KBM-7 (cell line): Measurements from ENCODE around the gene CTAG1A.
"Not testable (repeated sequence)": the region's sequence is repeated elsewhere in the genome, so short reads cannot be mapped to it uniquely, and the experiment has no call there.

Experiments used
- DNase-seq: peaks from one replicate; pipeline ENCODE4 v3.0.0-alpha.2; 2015
- in situ Hi-C: fragments of 300-500 bp; cut with MboI; formaldehyde crosslinking; loops from 2 replicates; pipeline ENCODE4 v1.14.3; 2020; ENCODE audit warnings: low sequenced_read_pairs, low pct_unique_long_range_greater_than_20kb, mixed read lengths

Gene CTAG1A

GRCh38 chrX:154560326-154560725 is 24.6 kb upstream of the CTAG1A start:
- DNase-seq, in situ Hi-C loops: not testable (repeated sequence)

DNA sequence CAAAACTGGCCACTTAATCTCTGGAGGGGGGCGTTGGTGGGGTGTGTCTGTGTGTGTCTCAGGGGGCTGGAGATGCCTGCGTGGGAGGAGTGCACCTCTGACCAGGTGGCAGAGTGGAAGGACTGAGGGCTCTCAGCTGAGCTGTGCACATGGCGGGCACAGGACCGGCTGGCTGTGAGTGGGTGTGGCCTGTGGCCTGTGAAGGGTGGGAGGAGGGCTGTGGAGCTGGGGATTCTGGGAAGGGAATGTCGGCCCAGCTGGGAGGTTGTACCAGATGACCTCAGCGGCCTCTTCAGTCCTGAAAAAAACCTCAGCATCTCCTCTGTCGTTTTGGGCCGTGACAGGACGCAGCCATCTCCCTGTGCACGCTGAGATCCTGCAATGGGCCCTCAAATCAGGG is 22.6 kb upstream of the CTAG1A start:
- in situ Hi-C loops, DNase-seq: not testable (repeated sequence)

- DNase-seq, in situ Hi-C loops: not testable (repeated sequence)
These were observed 14.6 kb upstream of the CTAG1A start for GRCh38 chrX:154570361-154570760.

DNA sequence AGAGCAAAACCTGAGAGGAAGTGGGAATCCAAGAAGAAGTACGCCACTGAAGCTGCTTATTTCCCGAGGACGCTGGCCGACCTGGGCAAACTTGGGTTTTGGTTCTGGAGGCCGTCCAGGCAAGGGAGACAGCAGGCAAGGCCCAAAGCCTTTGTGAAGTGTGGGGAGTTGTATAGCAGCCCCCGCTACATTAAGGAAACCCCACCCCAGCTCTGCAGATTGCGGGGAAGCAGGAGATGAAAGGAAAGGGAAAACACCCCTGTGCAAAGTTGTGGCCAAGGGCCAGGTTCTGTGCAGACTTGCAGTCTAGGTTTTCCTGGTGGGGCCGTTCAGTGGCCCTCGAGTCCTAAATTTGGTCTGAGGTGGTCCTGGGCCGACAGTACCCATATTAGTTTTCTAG is 11.9 kb upstream of the CTAG1A start:
- DNase-seq, in situ Hi-C loops: not testable (repeated sequence)

DNA sequence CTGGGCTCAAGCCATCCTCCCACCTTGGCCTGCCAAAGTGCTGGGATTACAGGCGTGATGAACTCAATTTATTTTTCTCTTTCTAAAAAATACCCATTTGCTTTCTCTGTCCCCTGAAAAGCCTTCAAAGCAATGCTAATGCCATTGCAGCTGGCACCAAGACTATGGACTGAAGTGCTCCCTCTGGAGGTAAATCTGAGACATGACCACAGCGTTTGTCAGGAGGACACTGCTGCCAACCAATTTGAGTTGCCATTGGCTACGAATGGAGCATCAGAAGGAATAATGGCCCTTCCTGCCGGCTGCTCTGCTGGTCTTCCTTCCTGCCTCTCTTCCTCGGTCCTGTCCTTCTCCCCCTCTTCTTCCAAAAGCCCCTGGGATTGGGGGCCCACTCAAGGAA is 9.9 kb upstream of the CTAG1A start:
- DNase-seq, in situ Hi-C loops: not testable (repeated sequence)

- in situ Hi-C loops, DNase-seq: not testable (repeated sequence)
These were observed 1.9 kb upstream of the CTAG1A start for GRCh38 chrX:154582994-154583393.

DNA sequence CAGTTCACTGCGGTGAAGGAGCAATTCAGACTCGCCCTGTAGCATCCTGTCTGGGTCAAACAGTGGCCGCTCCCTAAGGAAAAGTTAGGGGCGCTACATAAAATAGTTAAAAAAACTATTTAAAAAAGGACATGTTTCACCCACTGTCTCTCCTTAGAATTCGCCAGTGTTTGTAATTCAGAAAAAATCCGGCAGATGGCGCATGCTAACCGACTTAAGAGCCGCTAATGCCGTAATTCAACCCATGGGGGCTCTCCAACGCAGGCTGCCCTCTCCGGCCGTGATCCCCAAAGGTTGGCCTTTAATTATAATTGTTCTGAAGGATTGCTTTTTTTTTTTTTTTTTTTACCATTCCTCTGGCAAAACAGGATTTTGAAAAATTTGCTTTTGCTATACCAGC is 5.5 kb downstream of the CTAG1A start:
- in situ Hi-C loops, DNase-seq: not testable (repeated sequence)

DNA sequence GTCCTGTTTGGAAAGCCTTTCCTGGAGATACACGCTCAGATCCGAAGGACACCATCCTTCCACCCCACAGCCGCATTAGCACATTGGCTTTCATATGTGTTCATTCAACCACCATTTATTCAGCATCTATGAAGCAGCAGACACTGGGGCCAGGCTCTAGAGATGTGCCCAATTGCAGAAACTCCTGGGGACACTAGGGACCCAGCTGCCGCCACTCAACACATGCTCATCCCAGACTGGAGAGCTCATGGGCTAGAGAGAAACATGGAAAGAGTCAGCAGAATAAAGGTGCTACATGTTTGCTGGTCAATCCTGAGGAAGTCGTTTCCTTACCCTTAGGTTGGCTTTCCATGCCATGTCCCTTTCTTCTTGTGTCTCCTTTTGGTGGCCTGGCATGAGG is 7.6 kb downstream of the CTAG1A start:
- no peak for DNase-seq
- in situ Hi-C loops: no loop called here

- DNase-seq: no peak
- in situ Hi-C loops: no loop called here
These were observed 8.3 kb downstream of the CTAG1A start for GRCh38 chrX:154593201-154593600.

GRCh38 chrX:154594491-154594890 is 9.6 kb downstream of the CTAG1A start:
- DNase-seq: no peak
- in situ Hi-C loops: no loop called here

DNA sequence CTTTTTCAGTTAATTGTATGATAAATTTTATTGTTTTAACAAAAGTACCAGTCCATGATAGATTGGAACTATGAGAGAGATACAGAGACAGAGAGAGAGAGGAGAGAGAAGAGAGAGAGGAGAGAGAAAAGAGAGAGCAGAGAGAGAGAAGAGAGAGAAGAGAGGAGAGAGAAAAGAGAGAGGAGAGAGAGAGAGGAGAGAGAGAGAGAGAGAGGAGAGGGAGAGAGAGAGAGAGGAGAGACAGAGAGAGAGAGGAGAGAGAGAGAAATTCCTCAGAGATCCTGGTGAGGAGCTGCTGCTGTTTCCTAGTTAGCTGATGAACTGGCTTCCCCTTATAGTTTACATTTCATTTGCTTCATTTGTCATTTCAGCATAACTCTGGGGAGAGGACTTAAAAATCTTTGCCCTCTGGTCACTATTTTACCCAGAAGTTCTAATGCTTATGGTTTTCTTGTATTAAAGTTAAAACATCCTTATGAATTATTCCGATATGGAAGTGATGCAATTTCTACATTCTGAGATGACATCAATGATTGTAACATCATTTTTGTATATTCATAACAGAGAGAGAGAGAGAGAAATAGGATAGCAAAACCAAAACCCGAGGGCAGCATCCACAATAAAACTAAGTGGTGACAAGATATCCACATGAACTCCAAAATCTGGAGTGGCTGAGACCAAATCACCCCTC is 10.8 kb downstream of the CTAG1A start:
- in situ Hi-C loops: no loop called here

DNA sequence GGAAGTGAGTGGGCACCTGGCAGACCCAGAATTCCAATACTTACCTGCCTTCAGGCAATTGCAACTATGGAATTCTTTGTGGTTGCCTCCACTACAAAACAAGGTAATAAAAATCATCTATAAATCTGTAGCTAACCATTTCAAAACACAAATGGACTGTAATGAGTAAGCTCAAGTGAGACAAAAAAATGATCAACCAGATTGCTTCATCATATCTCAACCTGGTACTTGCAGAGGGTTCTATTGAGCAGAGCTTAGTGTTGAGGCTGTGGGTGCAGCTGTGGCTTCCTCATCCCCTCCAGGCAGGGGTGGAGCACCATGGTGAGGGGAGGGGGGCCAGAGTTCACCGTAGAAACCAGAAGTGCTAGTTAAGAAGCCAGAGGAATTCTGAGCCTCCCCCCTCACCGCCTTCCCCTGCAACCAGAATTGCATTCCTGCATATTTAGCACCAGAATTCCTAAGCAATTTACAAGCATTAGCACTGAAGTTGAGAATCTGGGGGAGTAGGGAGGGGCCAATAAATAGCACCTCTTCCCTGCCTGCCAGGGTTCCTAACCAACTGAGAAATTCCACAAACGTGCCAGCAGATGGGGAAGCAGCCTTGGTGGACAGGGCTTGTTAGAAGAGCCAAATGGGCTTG is 11.5 kb downstream of the CTAG1A start:
- peak; percentile 46 for DNase-seq
- in situ Hi-C loops: no loop called here

More for the DNA sequence above, 10.8 kb downstream of the CTAG1A start:
- DNase-seq: no peak

GRCh38 chrX:154597221-154597620 is 12.3 kb downstream of the CTAG1A start:
- in situ Hi-C loops: no loop called here
- no peak for DNase-seq

- no peak for DNase-seq
- in situ Hi-C loops: no loop called here
These were observed 13.7 kb downstream of the CTAG1A start for GRCh38 chrX:154598656-154599055.

DNA sequence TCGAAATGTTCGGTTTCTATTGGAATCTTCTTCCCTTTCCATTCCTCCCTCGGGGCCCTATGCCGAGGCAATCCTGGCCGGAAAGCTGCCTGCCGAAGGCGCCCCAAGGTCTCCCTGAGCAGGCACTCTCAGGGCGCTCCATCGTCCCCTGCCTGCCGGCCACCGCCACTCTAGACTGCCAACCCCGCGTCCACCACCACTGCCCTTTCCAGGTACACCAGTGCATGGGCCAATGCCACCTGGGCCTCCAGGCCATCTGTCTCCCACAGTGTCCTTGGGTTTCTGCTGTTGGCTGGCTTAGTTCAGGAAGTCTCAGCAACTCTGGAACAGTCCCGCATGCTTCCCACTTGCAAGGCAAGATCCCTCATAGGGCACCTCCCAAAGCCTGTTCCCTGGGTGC is 14.6 kb downstream of the CTAG1A start:
- in situ Hi-C loops: no loop called here

GRCh38 chrX:154600759-154601374 is 15.9 kb downstream of the CTAG1A start:
- in situ Hi-C loops: loop anchor here (25.0 kb wide), 1 partner anchor 236 kb away; the partner anchor contains the start of gene SMIM9
- no peak for DNase-seq

More for the DNA sequence above, 14.6 kb downstream of the CTAG1A start:
- no peak for DNase-seq

DNA sequence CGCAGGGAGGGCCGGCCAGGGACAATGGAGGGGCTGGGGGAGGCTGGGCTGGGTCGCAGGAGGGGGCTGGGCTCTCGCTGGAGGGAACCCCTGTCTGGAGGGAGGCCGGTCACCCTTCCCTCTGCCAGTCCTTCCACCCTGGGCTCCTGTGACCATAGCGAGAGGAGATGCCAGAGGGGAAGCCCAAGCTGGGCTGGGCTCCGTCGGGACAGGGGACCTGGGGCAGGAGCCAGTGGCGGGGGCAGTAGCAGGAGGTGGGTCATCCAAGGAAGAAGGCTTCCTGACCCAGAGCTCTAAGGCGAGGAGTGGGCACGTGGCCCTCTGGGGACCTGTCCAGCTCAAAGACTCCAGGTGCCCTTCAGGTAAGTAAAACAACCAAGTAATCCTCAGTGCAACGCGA is 17.3 kb downstream of the CTAG1A start:
- in situ Hi-C loops: loop anchor here (25.0 kb wide), 1 partner anchor 235 kb away; the partner anchor contains the start of gene SMIM9
- DNase-seq: no peak

DNA sequence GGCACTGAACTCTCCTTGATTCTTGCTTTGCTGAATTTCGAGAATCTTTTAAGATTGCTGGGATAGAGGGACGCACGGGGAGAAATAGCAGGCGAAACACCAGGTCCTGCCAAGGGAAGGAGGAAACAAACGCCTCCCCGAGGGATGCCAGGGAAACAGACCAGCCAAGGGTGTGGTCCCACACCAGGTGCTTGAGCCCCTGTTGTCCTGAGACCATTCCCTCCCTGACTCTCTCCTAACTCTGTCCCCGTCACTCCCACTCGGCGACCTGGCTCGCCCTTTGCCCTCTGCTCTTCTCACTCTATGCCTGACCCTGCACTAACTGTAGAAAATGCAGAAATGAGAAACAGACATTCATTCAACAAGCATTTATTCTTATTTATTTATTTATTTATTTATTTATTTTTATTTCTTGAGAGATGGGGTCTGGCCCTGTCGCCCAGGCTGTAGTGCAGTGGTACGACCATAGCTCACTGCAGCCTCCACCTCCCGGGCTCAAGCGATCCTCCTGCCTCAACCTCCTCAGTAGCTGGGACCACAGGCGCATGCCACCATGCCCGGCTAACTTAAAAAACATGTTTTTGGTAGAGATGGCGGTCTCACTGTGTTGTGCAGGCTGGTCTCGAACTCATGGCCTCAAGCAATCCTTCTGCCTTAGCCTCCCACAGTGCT is 18.0 kb downstream of the CTAG1A start:
- DNase-seq: no peak
- in situ Hi-C loops: loop anchor here (25.0 kb wide), 1 partner anchor 234 kb away; the partner anchor contains the start of gene SMIM9
